HG03060 (cell line): ENCODE measurements around the gene C1orf210.

Experiments used
- ATAC-seq: cut with Tn5 transposase; IDR thresholded peaks from one replicate; pipeline ENCODE4 v1.9.1; 2021; ENCODE audit warnings: low read depth, moderate number of reproducible peaks; ENCODE audit not compliant: unreplicated experiment

Gene C1orf210

DNA sequence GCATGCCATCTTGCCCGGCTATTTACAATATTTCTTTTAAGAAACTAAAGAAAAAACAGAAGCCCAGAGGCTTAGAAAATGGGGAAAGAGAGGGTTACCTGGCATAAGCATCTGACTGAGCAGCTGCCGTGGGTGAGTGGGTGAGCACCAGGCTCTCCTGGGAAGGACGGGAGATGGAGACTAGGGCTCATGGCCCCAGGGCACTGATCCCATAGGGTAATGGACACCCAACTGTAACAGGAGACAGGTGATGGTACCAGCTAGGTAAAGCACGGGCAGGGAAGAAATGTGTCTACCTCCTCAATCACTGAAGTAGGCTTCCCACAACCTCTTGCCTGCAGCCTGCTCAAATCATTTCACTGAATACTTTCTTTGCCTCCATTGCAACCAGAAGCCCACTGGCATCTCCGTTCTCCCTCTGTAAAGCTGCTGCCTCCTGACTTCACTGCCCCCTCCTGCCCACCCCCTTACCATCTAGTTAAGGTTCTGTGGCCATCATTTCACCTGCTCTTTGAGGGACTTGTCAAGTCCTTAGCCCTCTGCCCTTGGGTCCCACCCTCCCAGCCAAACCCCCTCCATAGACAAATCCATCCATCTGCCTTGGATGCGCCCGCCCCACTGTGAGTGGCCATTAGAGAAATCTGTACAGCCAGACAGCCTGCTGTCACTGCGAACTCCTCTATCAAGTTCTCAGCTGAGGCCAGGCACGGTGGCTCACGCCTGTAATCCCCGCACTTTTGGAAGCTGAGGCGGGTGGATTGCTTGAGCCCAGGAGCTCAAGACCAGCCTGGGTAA lies 9.4 kb downstream of the C1orf210 start:
- no peak for ATAC-seq

GRCh38 chr1:43274804-43275180 lies 10.6 kb downstream of the C1orf210 start:
- no peak for ATAC-seq

DNA sequence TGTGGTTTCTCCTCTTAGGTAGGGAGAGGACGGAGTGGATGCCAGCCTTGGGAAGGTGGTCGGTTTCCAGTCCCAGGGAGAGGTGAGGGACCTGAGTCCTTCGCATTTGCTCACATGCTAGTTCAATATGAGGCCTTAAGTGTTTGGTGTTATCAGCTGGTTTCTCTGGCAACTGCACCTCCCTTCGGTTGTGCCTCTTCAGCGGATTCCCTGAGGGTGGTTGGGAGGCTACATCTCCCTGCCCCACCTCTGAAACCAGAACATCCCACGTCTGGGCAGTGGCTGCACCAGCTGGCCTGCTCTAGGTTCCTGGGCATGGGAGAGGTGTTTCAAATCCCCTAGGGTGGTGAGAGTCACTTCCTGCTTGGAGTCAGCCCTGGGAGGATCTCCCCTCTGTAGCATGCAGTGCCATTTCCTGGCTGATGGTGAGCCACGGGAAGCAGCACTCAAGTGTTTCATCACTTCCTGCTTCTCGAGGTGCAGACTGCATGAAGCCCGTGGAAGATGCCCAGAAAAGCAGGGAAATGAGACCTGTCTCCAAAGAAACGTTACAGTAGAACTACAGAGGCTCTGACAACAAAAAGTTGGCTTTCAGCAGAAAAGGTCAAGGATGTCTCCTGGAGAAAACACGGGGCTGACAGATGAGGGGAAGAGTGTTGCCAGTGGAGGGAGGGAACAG lies 11.1 kb downstream of the C1orf210 start:
- no peak for ATAC-seq

GRCh38 chr1:43273708-43274107 lies 11.7 kb downstream of the C1orf210 start:
- ATAC-seq: no peak

DNA sequence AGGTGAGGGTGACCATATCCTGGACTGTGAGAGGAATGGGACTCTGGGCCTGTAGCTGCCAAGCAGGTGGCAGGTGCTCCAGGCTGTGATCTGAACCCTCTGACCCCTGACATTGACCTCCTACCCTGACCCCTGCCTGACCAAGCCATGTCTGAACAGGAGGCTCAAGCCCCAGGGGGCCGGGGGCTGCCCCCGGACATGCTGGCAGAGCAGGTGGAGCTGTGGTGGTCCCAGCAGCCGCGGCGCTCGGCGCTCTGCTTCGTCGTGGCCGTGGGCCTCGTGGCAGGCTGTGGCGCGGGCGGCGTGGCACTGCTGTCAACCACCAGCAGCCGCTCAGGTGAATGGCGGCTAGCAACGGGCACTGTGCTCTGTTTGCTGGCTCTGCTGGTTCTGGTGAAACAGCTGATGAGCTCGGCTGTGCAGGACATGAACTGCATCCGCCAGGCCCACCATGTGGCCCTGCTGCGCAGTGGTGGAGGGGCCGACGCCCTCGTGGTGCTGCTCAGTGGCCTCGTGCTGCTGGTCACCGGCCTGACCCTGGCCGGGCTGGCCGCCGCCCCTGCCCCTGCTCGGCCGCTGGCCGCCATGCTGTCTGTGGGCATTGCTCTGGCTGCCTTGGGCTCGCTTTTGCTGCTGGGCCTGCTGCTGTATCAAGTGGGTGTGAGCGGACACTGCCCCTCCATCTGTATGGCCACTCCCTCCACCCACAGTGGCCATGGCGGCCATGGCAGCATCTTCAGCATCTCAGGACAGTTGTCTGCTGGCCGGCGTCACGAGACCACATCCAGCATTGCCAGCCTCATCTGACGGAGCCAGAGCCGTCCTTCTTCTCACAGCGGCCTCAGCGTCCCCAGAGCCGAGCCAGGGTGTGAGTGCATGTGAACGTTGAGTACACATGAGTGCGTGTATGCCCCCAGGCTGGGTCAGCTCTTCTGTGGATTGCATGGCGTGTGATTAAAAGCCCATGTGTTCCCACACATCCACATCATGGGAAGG lies 12.5 kb downstream of the C1orf210 start:
- no peak for ATAC-seq

GRCh38 chr1:43272161-43272560 lies 13.2 kb downstream of the C1orf210 start:
- no peak for ATAC-seq

GRCh38 chr1:43271186-43272118 lies 13.9 kb downstream of the C1orf210 start:
- ATAC-seq: no peak

- ATAC-seq: no peak
Measured at GRCh38 chr1:43270421-43271095, 14.8 kb downstream of the C1orf210 start.

GRCh38 chr1:43269627-43270375 lies 15.6 kb downstream of the C1orf210 start, which contains the start of gene TMEM125:
TMEM125 (plus strand) TSS chr1:43269983; CDS start chr1:43272723, 2,740 bp downstream.
- no peak for ATAC-seq

- no peak for ATAC-seq
Measured at GRCh38 chr1:43267818-43268425, 17.5 kb downstream of the C1orf210 start.

- no peak for ATAC-seq
Measured at GRCh38 chr1:43267291-43267805, 18.0 kb downstream of the C1orf210 start.

- no peak for ATAC-seq
Measured at GRCh38 chr1:43266881-43267280, 18.5 kb downstream of the C1orf210 start.

DNA sequence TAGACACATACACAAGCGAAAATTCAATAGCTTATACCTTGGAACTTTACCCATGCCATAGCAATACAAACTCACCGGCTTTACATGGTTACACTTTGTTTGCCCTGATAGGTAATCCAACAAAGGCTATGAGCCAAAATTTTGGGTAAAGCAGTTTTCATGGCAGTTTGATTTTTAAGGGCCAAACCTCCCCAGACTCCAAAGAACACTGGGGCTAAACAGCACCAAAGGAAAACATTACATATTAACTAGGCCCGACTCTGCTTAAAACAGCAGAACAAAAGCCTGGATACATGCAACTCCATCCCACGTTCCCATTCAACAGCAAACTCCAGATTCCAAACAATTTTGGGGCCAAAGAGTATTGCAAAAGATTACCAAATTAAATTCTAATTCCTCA lies 19.9 kb downstream of the C1orf210 start:
- no peak for ATAC-seq

GRCh38 chr1:43258370-43258769 lies 27.0 kb downstream of the C1orf210 start:
- no peak for ATAC-seq

DNA sequence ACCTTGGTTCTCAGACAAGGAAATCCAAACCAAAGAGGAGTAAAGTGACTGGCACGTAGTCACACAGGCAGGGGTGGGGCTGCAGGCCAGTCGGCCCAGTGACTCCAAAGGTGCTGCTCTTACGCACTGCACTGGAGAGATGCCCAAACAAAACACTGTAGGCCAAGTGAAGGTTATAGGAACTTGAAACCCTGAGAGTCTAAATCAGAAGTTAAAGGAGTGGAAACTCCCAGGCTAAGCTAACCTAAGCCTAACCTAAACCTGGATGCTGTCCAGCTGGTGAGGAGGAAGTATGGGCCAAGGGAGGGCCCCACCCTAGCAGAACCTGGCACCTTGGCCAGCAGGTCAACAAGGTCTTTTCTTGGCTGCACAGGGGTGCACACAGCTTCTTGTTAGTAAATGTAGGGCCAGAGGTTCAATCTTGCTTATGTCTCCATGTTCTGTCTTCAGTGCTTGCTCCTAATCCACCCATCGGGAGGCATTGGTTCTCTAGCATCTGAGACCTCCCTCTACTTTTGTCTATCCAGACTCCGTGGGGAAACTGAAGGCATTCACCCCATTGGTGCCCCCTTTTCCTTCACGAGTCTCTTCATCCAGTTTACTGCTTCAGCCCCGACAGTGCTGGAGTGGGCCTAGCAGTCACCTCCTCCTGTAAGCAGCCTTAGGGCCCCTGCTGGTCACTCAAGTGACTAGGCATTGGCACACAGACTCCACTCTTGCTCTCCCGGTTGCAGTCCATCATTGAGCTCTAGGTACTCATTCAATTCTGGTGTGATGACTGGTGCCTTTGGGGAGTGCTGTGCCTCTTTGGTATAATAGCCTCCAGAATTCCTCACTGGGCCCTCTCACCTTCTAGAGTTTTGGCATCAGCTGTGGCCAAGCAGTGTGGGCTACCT lies 28.5 kb downstream of the C1orf210 start:
- ATAC-seq: no peak

DNA sequence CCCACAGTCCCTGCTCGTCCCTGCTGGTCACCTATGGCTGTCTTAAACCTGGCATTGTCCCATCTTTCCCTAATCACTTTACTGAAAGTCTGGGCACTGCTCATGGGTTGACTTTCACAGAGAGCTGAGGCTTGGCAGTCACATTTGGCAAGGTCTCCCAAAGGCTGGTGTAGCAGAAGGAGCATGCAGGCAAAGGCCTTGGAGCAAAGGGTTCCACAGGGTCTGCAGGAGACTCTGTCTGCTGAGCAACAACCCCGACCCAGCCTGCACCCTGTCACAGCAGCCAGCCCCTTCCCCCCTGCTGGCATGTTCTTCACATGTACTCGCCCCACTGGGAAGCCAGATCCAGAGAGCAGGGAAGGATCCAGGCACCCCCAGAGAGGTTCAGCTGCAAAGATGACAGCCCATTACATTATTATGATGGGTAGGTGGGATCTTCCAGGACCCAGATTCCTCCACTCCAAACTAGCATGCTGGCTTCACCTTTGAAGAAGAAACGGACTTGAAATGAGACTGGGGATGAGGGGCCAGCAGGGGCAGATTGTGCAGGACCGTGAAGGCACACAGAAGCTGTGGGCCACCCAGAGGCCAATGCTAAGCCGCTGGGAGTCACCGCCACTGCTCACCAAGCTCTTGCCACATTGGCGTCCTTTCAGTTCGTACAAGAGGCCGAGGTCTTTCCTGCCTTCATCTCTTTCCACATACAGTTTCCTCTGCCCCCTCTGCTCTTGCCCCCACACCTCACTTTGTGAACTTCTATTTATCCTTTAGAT lies 29.8 kb downstream of the C1orf210 start:
- no peak for ATAC-seq
